ENCODE results near the gene C10orf90.

DNA sequence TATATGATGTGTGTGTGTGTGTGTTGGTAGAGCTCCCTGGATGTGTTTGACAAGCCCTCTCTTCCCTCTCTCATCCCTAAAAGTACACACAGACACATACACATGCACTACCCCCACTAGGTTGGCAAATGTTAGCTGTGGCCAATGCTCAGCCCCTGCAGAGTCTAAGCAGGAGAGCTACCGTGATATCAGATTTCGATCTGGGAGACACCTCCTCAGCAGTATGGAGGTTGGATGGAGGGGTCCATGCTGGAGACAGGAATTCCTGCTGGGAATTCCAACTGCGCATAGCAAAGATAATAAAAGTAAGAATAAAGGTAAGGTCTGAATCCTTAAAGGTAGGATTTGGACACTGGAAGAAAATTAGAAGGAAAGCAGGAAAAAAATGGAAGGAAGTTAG lies 85.7 kb downstream of the C10orf90 start:
- TF ChIP-seq POLR2A (IDR thresholded peaks at IDR 0.05) (no peak), EP300 (IDR thresholded peaks at IDR 0.05) (no peak)
- TF ChIP-seq, protein P1, sequence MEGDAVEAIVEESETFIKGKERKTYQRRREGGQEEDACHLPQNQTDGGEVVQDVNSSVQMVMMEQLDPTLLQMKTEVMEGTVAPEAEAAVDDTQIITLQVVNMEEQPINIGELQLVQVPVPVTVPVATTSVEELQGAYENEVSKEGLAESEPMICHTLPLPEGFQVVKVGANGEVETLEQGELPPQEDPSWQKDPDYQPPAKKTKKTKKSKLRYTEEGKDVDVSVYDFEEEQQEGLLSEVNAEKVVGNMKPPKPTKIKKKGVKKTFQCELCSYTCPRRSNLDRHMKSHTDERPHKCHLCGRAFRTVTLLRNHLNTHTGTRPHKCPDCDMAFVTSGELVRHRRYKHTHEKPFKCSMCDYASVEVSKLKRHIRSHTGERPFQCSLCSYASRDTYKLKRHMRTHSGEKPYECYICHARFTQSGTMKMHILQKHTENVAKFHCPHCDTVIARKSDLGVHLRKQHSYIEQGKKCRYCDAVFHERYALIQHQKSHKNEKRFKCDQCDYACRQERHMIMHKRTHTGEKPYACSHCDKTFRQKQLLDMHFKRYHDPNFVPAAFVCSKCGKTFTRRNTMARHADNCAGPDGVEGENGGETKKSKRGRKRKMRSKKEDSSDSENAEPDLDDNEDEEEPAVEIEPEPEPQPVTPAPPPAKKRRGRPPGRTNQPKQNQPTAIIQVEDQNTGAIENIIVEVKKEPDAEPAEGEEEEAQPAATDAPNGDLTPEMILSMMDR (IDR thresholded peaks at IDR 0.05): no peak
